GM18868 (cell line): Measurements from ENCODE around the gene RBM6.

Source experiments
- ATAC-seq: cut with Tn5 transposase; IDR thresholded peaks from one replicate; pipeline ENCODE4 v1.9.1; 2021; ENCODE audit warnings: mild to moderate bottlenecking, moderate library complexity; ENCODE audit not compliant: unreplicated experiment

The RBM6 gene

DNA sequence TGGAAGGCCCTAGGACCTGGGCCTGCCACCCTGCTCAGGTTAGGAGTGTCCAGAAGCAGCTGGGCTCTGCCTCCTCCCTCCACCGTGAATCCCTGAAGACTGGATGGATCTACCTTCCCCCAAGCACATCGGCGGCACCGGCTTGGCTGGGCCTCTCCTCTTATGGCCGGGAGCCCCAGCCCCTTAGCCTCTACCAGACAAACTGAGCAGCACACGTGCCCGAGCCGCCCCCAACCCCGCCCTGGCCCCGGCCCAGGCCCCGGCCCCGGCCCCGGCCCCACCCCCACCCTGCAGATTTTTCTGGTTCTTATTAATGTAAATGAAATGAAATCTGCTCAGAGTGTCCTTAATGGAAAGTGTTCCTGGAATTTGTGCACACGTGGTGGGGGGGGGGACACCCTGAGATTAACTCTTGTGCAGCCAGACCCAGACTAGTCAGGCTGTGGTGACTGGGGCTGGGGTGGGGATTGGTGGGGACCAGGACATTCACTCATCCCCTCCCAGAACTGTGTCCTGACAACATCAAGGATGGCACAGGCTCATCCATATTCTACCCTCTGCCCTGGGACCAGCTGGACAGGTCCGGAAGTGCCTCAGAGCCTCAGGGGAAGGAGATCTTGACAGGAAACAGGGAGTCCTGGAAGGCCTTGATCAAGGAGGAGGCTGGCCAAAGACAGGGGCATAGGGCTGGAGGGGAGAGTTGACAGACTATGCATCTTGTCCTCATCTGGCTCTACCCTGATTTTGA, 184.3 kb downstream of the RBM6 start:
- ATAC-seq: no peak

DNA sequence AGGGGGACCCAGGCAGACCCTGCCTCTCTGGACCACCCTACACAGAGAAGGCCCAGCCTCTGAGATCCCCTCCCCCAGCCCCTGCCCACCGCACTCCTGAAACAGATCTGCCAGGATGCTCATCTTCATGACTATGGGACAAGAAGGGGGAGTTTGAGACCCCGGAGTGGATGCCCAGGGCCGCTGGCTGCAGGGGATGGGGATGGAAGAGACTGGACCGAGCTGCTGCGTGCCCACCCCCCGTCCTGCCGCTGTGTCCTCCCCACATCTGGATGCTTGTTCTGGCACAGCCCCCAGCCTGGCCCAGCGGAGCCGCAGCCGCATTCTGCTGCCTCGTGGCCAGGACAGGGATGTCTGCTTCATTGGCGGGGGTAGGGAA, 184.8 kb downstream of the RBM6 start:
- no peak for ATAC-seq

- no peak for ATAC-seq
Observed at GRCh38 chr3:50125541-50126286, 185.8 kb downstream of the RBM6 start.

- ATAC-seq: no peak
Observed at GRCh38 chr3:50126287-50127211, 186.6 kb downstream of the RBM6 start.
